Glutamatergic neuron (in vitro differentiated cells): ENCODE results near the gene OR4D6. TPM values are rescaled to one million over a fixed set of nuclear protein-coding genes. Genes with fewer than 3 reads are reported as not detected.

ENCODE experiments used
- DNase-seq: peaks from one replicate; pipeline ENCODE4 v3.0.0; 2022
- H3K27ac Mint-ChIP-seq: one replicate; pipeline ENCODE4 v1.8.0; 2020; ENCODE audit warnings: mild to moderate bottlenecking, mixed read lengths, inconsistent platforms; ENCODE audit not compliant: unreplicated experiment
- H3K27me3 Mint-ChIP-seq: one replicate; pipeline ENCODE4 v1.8.0; 2020; ENCODE audit warnings: mild to moderate bottlenecking, moderate library complexity, mixed read lengths, inconsistent platforms; ENCODE audit not compliant: unreplicated experiment
- H3K36me3 Mint-ChIP-seq: one replicate; pipeline ENCODE4 v1.8.0; 2020; ENCODE audit warnings: mild to moderate bottlenecking, mixed read lengths, inconsistent platforms; ENCODE audit not compliant: unreplicated experiment
- H3K4me1 Mint-ChIP-seq: one replicate; pipeline ENCODE4 v1.8.0; 2020; ENCODE audit warnings: mild to moderate bottlenecking, low read depth, mixed read lengths, inconsistent platforms; ENCODE audit not compliant: unreplicated experiment
- H3K4me3 Mint-ChIP-seq: one replicate; pipeline ENCODE4 v1.8.0; 2020; ENCODE audit warnings: mild to moderate bottlenecking, mixed read lengths, inconsistent platforms; ENCODE audit not compliant: unreplicated experiment
- H3K9me3 Mint-ChIP-seq: one replicate; pipeline ENCODE4 v1.8.0; 2020; ENCODE audit warnings: mild to moderate bottlenecking, moderate library complexity, mixed read lengths, inconsistent platforms; ENCODE audit not compliant: unreplicated experiment
- long read RNA-seq: library from polyadenylated mRNA; unstranded; transcript quantifications from one replicate; pipeline ENCODE4 v2.0.0, GENCODE V29; 2020; ENCODE audit not compliant: unreplicated experiment
- total RNA-seq: library from RNA; stranded (reverse); fragmentation: NEBNext Ultra II Directional; extraction: Animal tissue kit (Norgen Biotek cat#: 25700); gene quantifications from one replicate; pipeline ENCODE4 v1.2.1, GENCODE V29; 2021; ENCODE audit not compliant: unreplicated experiment
- TF ChIP-seq, protein P1 (sequence below): fragments of 200-600 bp; sonication (generic); IDR thresholded peaks from one replicate; pipeline ENCODE4 v1.5.0; 2021; ENCODE audit not compliant: partially characterized antibody, unreplicated experiment

Gene OR4D6
- total RNA-seq = not detected
- long read RNA-seq = 0 reads

DNA sequence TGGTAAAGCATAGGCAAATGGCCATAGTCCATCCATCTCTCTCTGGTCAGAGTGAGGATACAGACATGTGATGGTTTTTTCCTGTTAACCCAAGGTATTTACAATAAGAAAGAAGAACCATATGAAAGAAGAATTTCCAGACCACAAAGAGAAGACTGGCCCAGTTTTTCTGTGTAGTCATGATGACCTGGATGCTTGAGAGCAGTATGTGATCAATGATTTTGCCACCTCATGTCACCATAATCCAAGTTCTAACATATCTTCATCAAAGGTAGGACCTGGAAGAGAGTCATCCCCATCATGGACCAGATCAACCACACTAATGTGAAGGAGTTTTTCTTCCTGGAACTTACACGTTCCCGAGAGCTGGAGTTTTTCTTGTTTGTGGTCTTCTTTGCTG is at the start of gene OR4D6:
TSS of gene OR4D6 (plus strand) at position 301 of the 400 bp plus-strand sequence. CDS start at position 301, 0 bp downstream.
- TF ChIP-seq, protein P1, sequence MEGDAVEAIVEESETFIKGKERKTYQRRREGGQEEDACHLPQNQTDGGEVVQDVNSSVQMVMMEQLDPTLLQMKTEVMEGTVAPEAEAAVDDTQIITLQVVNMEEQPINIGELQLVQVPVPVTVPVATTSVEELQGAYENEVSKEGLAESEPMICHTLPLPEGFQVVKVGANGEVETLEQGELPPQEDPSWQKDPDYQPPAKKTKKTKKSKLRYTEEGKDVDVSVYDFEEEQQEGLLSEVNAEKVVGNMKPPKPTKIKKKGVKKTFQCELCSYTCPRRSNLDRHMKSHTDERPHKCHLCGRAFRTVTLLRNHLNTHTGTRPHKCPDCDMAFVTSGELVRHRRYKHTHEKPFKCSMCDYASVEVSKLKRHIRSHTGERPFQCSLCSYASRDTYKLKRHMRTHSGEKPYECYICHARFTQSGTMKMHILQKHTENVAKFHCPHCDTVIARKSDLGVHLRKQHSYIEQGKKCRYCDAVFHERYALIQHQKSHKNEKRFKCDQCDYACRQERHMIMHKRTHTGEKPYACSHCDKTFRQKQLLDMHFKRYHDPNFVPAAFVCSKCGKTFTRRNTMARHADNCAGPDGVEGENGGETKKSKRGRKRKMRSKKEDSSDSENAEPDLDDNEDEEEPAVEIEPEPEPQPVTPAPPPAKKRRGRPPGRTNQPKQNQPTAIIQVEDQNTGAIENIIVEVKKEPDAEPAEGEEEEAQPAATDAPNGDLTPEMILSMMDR = no peak
- Mint-ChIP-seq H3K36me3 (no peaks in the 10 kb centered on the region), H3K27me3 (no peaks in the 10 kb centered on the region), H3K4me3 (no peak within 1 kb of the TSS), H3K27ac (no peak within 1 kb of the TSS), H3K4me1 (no peaks in the 10 kb centered on the region), H3K9me3 (no peaks in the 10 kb centered on the region)
- DNase-seq = no peak

DNA sequence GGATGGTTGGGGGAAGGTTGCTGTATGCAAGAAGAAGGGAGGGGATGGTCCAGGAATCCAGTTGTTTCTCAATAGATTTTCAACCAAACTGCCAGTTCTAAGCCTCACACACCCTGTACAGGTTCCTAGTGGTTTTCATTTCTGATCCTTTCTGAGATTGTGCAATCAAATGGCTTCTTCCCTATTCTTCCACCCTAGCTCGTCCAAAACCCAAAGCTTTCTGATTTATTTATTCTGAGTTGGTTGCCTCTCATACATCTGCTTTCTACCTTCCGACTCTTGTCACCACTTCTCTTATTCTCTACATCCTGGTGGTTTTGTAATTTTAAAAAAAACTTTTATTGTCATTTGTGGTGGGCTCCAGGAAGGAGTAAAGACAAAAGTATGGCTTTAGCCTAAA is 43.1 kb upstream of the OR4D6 start:
- no peak for DNase-seq
- Mint-ChIP-seq H3K27me3 (no peaks in the 10 kb centered on the region), H3K9me3 (no peaks in the 10 kb centered on the region), H3K27ac (no peak overlapping the region), H3K4me3 (no peak overlapping the region), H3K36me3 (no peaks in the 10 kb centered on the region), H3K4me1 (peaks cover 5% of the 10 kb centered on the region)
- TF ChIP-seq, protein P1 = no peak

DNA sequence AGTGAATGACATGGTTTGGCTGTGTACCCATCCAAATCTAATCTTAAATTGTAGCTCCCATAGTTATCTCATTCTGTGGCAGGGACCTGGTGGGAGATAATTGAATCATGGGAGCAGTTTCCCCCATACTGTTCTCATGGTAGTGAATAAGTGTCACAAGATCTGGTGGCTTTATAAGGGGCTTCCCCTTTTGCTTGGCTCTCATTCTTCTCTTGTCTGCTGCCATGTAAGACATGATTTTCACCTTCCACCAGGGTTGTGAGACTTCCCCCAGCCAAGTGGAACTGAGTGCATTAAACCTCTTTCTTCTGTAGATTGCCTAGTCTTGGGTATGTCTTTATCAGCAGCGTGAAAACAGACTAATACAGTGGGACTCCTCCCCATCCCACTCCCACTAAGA is 41.6 kb upstream of the OR4D6 start:
- Mint-ChIP-seq H3K27me3 (no peaks in the 10 kb centered on the region), H3K27ac (no peak overlapping the region), H3K4me1 (peaks cover 5% of the 10 kb centered on the region), H3K36me3 (no peaks in the 10 kb centered on the region), H3K9me3 (no peaks in the 10 kb centered on the region), H3K4me3 (no peak overlapping the region)
- no peak for DNase-seq
- TF ChIP-seq, protein P1 = no peak

DNA sequence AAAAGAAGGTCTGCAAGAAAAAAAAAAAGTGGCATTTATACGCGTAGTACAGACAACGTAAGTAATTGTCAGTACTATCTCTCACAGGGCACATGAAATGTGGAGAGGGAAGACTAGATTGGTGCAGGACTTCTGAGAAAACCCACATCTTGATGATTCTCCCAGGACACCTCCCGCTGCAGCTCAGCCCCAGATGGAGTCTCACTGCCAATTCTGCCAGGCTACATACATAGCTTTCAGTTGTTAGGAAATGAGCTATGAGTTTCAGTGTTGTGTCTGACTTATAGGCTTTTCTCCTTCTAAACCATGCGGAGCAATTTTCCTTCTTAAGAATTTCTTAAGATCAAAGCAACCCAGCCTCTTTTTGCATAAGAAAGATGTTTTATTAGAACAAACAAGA is 40.1 kb upstream of the OR4D6 start:
- Mint-ChIP-seq H3K27ac (no peak overlapping the region), H3K9me3 (no peaks in the 10 kb centered on the region), H3K4me3 (no peak overlapping the region), H3K27me3 (no peaks in the 10 kb centered on the region), H3K4me1 (peaks cover 5% of the 10 kb centered on the region), H3K36me3 (no peaks in the 10 kb centered on the region)
- no peak for DNase-seq
- TF ChIP-seq, protein P1 = no peak

DNA sequence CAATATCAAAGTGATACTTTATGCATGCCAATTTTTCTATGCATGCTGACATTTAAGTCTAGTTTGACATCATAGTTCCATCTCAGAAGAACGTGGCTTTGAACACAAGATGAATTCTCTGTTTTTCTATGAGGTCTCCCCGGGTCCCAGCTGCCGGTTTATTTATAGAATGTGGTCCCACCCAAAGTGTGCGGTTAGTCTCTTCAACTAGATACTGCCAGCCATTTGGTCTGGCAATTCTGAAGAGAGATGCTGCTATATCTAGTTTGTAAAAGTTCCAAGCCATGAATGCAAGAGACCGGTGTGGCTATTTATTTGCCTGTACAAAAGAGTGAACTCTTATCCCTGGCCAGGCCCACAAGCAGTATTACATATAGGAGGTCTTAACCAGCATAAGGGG is 39.7 kb upstream of the OR4D6 start:
- Mint-ChIP-seq H3K4me1 (peaks cover 5% of the 10 kb centered on the region), H3K27me3 (no peaks in the 10 kb centered on the region), H3K36me3 (no peaks in the 10 kb centered on the region), H3K27ac (no peak overlapping the region), H3K9me3 (no peaks in the 10 kb centered on the region), H3K4me3 (no peak overlapping the region)
- TF ChIP-seq, protein P1 = no peak
- DNase-seq = no peak
